ENCODE results near the gene PSMD14. TPM values are rescaled to one million over a fixed set of nuclear protein-coding genes. Genes with fewer than 3 reads are reported as not detected.

PSMD14 gene
- total RNA-seq, 1 donor, result 103 TPM

DNA sequence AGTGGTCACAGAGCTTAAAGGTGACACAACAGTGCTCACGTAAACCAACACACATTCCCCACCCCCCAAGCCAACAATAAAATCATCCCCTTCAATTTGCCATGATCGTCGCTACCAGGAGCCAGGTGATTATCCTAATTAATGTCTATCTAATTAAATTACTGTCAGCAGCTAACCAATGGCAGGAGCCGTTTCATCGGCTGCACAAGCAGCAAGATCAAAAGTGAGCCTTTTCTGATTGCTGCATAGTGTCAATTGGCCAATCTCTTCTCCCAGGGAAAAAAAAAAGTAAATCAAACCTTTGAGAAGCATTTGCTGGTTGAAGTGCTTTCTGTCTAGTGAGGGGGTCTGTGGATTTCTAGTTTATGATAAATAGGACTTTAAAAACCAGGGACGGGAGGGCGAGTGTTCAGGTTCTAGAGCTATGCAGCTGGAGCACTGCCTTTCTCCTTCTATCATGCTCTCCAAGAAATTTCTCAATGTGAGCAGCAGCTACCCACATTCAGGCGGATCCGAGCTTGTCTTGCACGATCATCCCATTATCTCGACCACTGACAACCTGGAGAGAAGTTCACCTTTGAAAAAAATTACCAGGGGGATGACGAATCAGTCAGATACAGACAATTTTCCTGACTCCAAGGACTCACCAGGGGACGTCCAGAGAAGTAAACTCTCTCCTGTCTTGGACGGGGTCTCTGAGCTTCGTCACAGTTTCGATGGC, 107.9 kb downstream of the PSMD14 start, which contains the start of gene TBR1:
TBR1 (plus strand) TSS at position 311 of the 721 bp plus-strand sequence; CDS start at position 425, 114 bp downstream.
- no peak for DNase-seq (ENCODE audit: low read depth)
- no peak within 1 kb of the TSS for H3K4me3 ChIP-seq (ENCODE audit: low read depth, low read length)
- TF ChIP-seq, protein P1, sequence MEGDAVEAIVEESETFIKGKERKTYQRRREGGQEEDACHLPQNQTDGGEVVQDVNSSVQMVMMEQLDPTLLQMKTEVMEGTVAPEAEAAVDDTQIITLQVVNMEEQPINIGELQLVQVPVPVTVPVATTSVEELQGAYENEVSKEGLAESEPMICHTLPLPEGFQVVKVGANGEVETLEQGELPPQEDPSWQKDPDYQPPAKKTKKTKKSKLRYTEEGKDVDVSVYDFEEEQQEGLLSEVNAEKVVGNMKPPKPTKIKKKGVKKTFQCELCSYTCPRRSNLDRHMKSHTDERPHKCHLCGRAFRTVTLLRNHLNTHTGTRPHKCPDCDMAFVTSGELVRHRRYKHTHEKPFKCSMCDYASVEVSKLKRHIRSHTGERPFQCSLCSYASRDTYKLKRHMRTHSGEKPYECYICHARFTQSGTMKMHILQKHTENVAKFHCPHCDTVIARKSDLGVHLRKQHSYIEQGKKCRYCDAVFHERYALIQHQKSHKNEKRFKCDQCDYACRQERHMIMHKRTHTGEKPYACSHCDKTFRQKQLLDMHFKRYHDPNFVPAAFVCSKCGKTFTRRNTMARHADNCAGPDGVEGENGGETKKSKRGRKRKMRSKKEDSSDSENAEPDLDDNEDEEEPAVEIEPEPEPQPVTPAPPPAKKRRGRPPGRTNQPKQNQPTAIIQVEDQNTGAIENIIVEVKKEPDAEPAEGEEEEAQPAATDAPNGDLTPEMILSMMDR (IDR thresholded peaks at IDR 0.05; ENCODE audit: insufficient read depth, low read length), result no peak

DNA sequence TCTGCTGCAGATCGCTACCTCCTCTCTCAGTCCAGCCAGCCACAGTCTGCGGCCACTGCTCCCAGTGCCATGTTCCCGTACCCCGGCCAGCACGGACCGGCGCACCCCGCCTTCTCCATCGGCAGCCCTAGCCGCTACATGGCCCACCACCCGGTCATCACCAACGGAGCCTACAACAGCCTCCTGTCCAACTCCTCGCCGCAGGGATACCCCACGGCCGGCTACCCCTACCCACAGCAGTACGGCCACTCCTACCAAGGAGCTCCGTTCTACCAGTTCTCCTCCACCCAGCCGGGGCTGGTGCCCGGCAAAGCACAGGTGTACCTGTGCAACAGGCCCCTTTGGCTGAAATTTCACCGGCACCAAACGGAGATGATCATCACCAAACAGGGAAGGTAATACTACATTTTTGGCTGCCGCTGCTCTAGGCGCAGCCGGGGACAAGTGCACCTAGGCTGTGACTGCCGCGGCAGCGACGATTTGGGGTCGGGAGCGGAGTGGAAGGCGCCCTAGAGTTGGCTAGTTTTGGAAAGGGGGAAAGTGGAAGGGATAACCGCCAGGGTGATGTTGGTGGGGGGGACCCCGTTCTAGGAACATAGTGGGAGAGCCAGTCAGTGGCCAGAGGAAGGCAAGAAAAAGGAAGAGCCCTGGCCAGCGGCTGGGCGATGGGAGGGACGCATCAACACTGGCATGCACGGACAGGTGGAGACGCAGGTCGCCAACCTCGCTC, 108.6 kb downstream of the PSMD14 start:
- TF ChIP-seq, protein P1 (IDR thresholded peaks at IDR 0.05; ENCODE audit: insufficient read depth, low read length), result no peak
- H3K4me3 ChIP-seq (ENCODE audit: low read depth, low read length), result no peak overlapping the region
- no peak for DNase-seq (ENCODE audit: low read depth)

DNA sequence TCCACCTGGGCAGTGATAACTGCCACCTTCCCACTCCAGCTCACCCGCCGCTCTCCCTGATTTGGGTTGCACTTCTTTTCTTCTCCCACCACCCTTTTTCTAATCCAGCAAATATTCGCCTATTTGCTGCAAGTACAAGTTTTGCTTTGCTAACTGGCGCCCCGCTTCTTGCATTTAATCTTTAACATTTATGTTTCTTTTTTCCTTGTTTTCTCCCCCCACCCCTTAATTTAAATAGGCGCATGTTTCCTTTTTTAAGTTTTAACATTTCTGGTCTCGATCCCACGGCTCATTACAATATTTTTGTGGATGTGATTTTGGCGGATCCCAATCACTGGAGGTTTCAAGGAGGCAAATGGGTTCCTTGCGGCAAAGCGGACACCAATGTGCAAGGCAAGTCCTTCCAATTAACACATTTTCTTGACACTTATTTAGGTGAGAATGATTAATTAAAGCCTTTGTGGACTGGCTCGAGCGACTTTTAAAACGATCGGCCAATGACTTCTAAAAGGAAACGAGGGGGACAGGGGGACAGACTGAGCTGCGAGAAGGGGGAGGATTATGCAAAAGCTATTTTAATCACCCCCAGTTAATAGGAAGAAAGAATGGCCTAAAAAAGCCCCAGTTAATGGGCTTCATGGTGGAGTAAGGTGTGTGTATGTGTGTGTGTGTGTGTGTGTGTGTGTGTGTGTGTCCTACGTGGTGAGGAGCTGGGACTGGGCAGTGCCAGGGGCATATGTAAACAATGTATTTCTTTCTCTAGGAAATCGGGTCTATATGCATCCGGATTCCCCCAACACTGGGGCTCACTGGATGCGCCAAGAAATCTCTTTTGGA, 109.4 kb downstream of the PSMD14 start:
- TF ChIP-seq, protein P1 (IDR thresholded peaks at IDR 0.05; ENCODE audit: insufficient read depth, low read length), result no peak
- DNase-seq (ENCODE audit: low read depth), result no peak
- H3K4me3 ChIP-seq (ENCODE audit: low read depth, low read length), result no peak overlapping the region

DNA sequence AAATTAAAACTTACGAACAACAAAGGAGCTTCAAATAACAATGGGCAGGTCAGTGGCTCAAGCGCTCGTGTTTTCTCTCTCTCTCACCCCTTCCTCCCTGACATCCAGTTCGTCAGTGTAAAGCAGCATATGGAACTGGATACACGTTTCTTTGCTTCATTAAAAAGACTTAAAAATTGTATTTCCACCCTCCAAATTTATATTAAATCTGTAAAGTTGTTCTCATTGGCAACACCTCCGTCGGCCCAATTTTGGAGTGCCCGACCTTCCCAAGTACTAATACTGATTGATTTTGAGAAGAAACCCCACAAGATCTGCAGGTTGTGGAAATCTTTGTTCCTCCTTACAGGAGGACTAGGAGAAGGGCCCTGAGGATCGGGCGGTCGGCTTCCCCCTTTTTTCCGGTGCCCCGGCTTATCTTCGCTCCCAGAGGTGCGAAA, 110.1 kb downstream of the PSMD14 start:
- no peak for DNase-seq (ENCODE audit: low read depth)
- TF ChIP-seq, protein P1 (IDR thresholded peaks at IDR 0.05; ENCODE audit: insufficient read depth, low read length), result no peak
- H3K4me3 ChIP-seq (ENCODE audit: low read depth, low read length), result no peak overlapping the region

DNA sequence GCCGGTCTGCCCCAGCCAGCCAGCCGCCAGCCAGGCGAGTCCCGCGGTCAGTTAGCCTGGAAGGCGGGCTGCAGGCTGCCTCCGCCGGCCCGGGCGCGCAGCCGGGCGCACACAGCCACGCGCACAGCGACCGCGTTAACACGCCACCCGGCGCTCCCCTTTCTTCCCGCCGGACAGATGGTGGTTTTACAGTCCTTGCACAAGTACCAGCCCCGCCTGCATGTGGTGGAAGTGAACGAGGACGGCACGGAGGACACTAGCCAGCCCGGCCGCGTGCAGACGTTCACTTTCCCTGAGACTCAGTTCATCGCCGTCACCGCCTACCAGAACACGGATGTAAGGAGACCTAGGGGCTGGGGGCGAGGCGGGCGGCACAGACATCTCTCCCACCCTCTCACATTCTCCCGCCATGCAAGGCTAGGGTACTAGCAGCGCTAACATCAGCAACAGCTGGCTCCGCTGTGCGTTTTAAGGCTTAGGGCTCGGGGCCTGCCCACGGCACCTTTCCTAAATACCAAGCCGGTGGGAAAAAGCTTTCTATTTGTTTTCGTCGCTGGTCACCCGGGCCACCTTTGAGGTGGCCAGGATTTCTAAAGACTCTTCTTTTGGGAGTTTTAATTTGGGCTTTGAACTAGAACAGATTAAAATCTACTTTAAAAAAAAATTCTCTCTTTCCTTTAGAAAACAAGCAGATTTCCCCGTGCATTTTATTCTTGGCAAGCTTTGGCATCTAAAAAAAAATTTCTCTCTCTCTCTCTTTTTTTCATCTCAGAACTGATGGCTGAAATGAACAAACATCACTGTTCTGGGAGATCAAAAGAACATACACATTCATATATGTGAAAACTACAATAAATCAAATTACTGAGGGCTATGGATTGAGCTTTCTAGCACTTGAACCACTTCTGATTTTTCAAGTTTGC, 110.8 kb downstream of the PSMD14 start:
- DNase-seq (ENCODE audit: low read depth), result no peak
- peak overlapping the region; percentile 35 for H3K4me3 ChIP-seq (ENCODE audit: low read depth, low read length)
- TF ChIP-seq, protein P1 (IDR thresholded peaks at IDR 0.05; ENCODE audit: insufficient read depth, low read length), result no peak
